K562 (cell line): Measurements from ENCODE around the gene ACER3. TPM values are rescaled to one million over a fixed set of nuclear protein-coding genes. Genes with fewer than 3 reads are reported as not detected.

Experiments used
- ATAC-seq: fragments of 200-7000 bp; cut with Tn5 transposase; 3 replicates; pipeline ENCODE4 v1.9.1; 2020; ENCODE audit warnings: moderate library complexity
- BruUV-seq: library from RNA; stranded (reverse); fragments of 400-500 nt; replicated peaks from 2 replicates; lab custom pipeline; 2021; lab: Mats Ljungman, UMichigan
- CTCF ChIA-PET: fragments of 300-600 bp; formaldehyde crosslinking; extraction: SDS; loops from one replicate; lab custom pipeline; 2021; ENCODE audit warnings: low intra/inter-chr PET ratio; lab: Yijun Ruan, JAX
- POLR2A ChIA-PET: fragments of 300-600, 350-650 bp; sonication (Branson Sonifier 250); formaldehyde crosslinking; extraction: SDS; loops from one replicate; lab custom pipeline; 2021; ENCODE audit warnings: antibody characterized with exemption, inconsistent platforms; lab: Yijun Ruan, JAX
- DNase-seq, 4 experiments: peaks; one replicate each; pipeline versions ENCODE4 v3.0.0 to v3.0.0-alpha.2; 2011 to 2018; ENCODE audit warnings: low spot score in 3 of 4, mixed read lengths in 3 of 4; ENCODE audit errors: extremely low read depth in 1 of 4
- FAIRE-seq: peaks from 2 replicates; lab custom pipeline; 2011; peaks lifted over from hg19 to GRCh38; lab: Jason Lieb, UNC
- H2AFZ ChIP-seq: 2 replicates; pipeline ENCODE4 v1.6.0; 2011; ENCODE audit warnings: low read depth, low read length, control low read depth, inconsistent platforms
- H3K27ac ChIP-seq: fragments of 200-600 bp; 3 replicates; pipeline ENCODE4 v1.8.0; 2011; ENCODE audit warnings: low read depth, mild to moderate bottlenecking, control low read depth, inconsistent platforms, low read length, moderate library complexity, mixed read lengths; ENCODE audit errors: extremely low read depth
- H3K27me3 ChIP-seq, 2 experiments: fragments of 300-600 bp in 1 of 2; 2 replicates in 1 of 2; 3 replicates in 1 of 2; pipeline versions ENCODE4 v1.6.0 to v1.8.0; 2011; ENCODE audit warnings: inconsistent platforms in 2 of 2, low read length in 2 of 2, mild to moderate bottlenecking in 1 of 2, mixed read lengths in 1 of 2, moderate library complexity in 1 of 2; ENCODE audit not compliant: control insufficient read depth in 2 of 2, insufficient read depth in 2 of 2
- H3K36me3 ChIP-seq: fragments of 300-600 bp; 3 replicates; pipeline ENCODE4 v1.8.0; 2011; ENCODE audit warnings: mild to moderate bottlenecking, low read length, inconsistent platforms; ENCODE audit not compliant: control insufficient read depth, insufficient read depth
- H3K4me1 ChIP-seq, 2 experiments: fragments of 200-600 bp in 1 of 2; replicated peaks in 1 of 2; 2 replicates in 1 of 2; 3 replicates in 1 of 2; pipeline versions ENCODE4 v1.5.1 to v1.8.0; 2011; ENCODE audit warnings: inconsistent platforms in 2 of 2, low read length in 2 of 2, mild to moderate bottlenecking in 1 of 2, mixed read lengths in 1 of 2, moderate library complexity in 1 of 2; ENCODE audit not compliant: control insufficient read depth in 2 of 2, insufficient read depth in 2 of 2
- H3K4me2 ChIP-seq: 2 replicates; pipeline ENCODE4 v1.6.1; 2011; ENCODE audit warnings: low read length, control low read depth, inconsistent platforms, mixed read lengths; ENCODE audit not compliant: insufficient read depth
- H3K4me3 ChIP-seq: fragments of 200-600 bp; sonication (generic), shearing (Covaris generic); 2 replicates; pipeline ENCODE4 v1.5.1; 2016; ENCODE audit warnings: control low read depth, inconsistent platforms
- H3K79me2 ChIP-seq: fragments of 200-600 bp; 3 replicates; pipeline ENCODE4 v1.8.0; 2011; ENCODE audit warnings: low read length, inconsistent platforms; ENCODE audit not compliant: control insufficient read depth, insufficient read depth
- H3K9ac ChIP-seq, 2 experiments: 2 replicates each; pipeline versions ENCODE4 v1.6.0 to v1.6.1; 2011; ENCODE audit warnings: low read depth in 2 of 2, low read length in 2 of 2, control low read depth in 1 of 2, inconsistent platforms in 1 of 2, mild to moderate bottlenecking in 1 of 2, mixed read lengths in 1 of 2; ENCODE audit not compliant: insufficient read depth in 1 of 2
- H3K9me1 ChIP-seq: one replicate; pipeline ENCODE4 v1.6.0; 2011; ENCODE audit warnings: inconsistent platforms, mild to moderate bottlenecking, low read length, moderate library complexity; ENCODE audit not compliant: control insufficient read depth, insufficient read depth
- H3K9me3 ChIP-seq: replicated peaks from 2 replicates; pipeline ENCODE4 v1.5.1; 2011; ENCODE audit warnings: low read depth, low read length, inconsistent platforms; ENCODE audit not compliant: control insufficient read depth, insufficient read depth
- H4K20me1 ChIP-seq: replicated peaks from 2 replicates; pipeline ENCODE4 v1.6.1; 2011; ENCODE audit warnings: low read length, inconsistent platforms, mixed read lengths; ENCODE audit not compliant: control insufficient read depth, insufficient read depth
- BDP1 ChIP-seq: IDR thresholded peaks from 3 replicates; pipeline ENCODE4 v1.6.1; 2011; ENCODE audit not compliant: insufficient read length, insufficient read depth
- CXXC5 ChIP-seq: fragments of 250-450 bp; sonication (Bioruptor Pico); IDR thresholded peaks from 2 replicates; pipeline ENCODE4 v1.8.0; 2022; ENCODE audit warnings: inconsistent platforms, mild to moderate bottlenecking, moderate library complexity
- HNRNPK ChIP-seq: fragments of 200-400 bp; formaldehyde crosslinking; IDR thresholded peaks from one replicate; pipeline ENCODE4 v1.6.1; 2018; ENCODE audit warnings: mild to moderate bottlenecking, low read depth, low read length; ENCODE audit not compliant: poor library complexity, severe bottlenecking
- RUNX1 ChIP-seq: sonication (generic); IDR thresholded peaks from 2 replicates; pipeline ENCODE4 v1.6.1; 2016; ENCODE audit warnings: antibody characterized with exemption, low read depth
- TBL1XR1 ChIP-seq, 2 experiments: IDR thresholded peaks; 2 replicates each; pipeline ENCODE4 v1.6.1; 2012; ENCODE audit warnings: improper control_type of control experiment in 2 of 2, low read length in 2 of 2, mild to moderate bottlenecking in 1 of 2
- WGBS: fragments of 100-300 bp; shearing (Covaris generic); methylation state at CpG from one replicate; pipeline ENCODE4 v1.1.6; 2016; ENCODE audit warnings: low coverage, mixed read lengths; ENCODE audit not compliant: insufficient coverage; ENCODE audit errors: missing lambda C conversion rate; 5-methylcytosine and 5-hydroxymethylcytosine counted together
- in situ Hi-C: fragments of 300-500 bp; cut with MboI; formaldehyde crosslinking; loops from 4 replicates; pipeline ENCODE4 v1.15.0; 2018; ENCODE audit warnings: inconsistent platforms, mixed read lengths
- intact Hi-C: fragments of 100-400 bp; cut with micrococcal nuclease; formaldehyde crosslinking; loops from 2 replicates; pipeline ENCODE4 v1.14.2; 2022
- polyA plus RNA-seq, 8 experiments: library from polyadenylated mRNA; depleted of rRNA in 4 of 8; stranded (reverse) in 5 of 8; unstranded in 3 of 8; fragments of >200 nt; fragmentation: Nextera tagmentation in 2 of 8; fragmentation: Illumina TruSeq in 1 of 8; extraction: Ambion mirVana in 2 of 8; extraction: Trizol in 1 of 8; gene quantifications; 2 replicates each; pipeline versions ENCODE4 v1.2.1 to v1.2.3, GENCODE V29; 2011 to 2014; ENCODE audit warnings: inconsistent platforms in 1 of 8, missing spikeins in 1 of 8
- total RNA-seq, 7 experiments: library from RNA; depleted of rRNA in 6 of 7; stranded (reverse); fragments of >200 nt in 6 of 7; fragmentation: Illumina TruSeq in 2 of 7; extraction: Trizol in 2 of 7; gene quantifications; 2 replicates each; pipeline versions ENCODE4 v1.2.1 to v1.2.3, GENCODE V29; 2011 to 2021; ENCODE audit warnings: low replicate concordance in 1 of 7

ACER3 gene
- total and polyA plus RNA-seq, 9 of the 15 experiments (the other 6 are each of a cell fraction or from before 2014, with no cell fraction given), result 2.0 to 23.8 (median 9.5) TPM

- intact Hi-C loops (no loop called here), in situ Hi-C loops (no loop called here)
- no peak overlapping the region for H3K4me3 ChIP-seq
- POLR2A ChIA-PET, result interaction anchor here (0.9 kb wide), 1 partner anchor 11 kb away, joined by 3 read pairs; no protein-coding TSS in a partner anchor
- BruUV-seq, result no TSS peak
- no peaks in the 10 kb centered on the region for H3K9me1 ChIP-seq
- DNase-seq, result no peak
- ATAC-seq, result no peak
- H3K27ac ChIP-seq, result no peak overlapping the region
- H3K9ac ChIP-seq, result no peak overlapping the region
- H2AFZ ChIP-seq, result no peak overlapping the region
- peaks cover 4 to 49% of the 10 kb centered on the region in 2 experiments; a peak in 3 of 5 replicates for H3K27me3 ChIP-seq
- CTCF ChIA-PET, result no interaction called here
- H3K36me3 ChIP-seq, result no peaks in the 10 kb centered on the region; the same call in 2 of the 3 replicates
- H3K4me2 ChIP-seq, result no peak overlapping the region
- peaks cover 19% of the 10 kb centered on the region for H4K20me1 ChIP-seq
- peaks cover 0 to 17% of the 10 kb centered on the region in 2 experiments; a peak in 3 of 5 replicates for H3K4me1 ChIP-seq
- H3K9me3 ChIP-seq, result no peaks in the 10 kb centered on the region
- 0% methylated on average over 5 of the region's 5 CpGs for WGBS
- no peaks in the 10 kb centered on the region for H3K79me2 ChIP-seq
- FAIRE-seq, result no peak
- no peak for TF ChIP-seq BDP1
- TF ChIP-seq TBL1XR1 (IDR thresholded peaks at IDR 0.05; ENCODE audit: low read length in 2 of 2), result no peak
- no peak for TF ChIP-seq HNRNPK
- no peak for TF ChIP-seq CXXC5
- TF ChIP-seq RUNX1, result no peak
Measured at GRCh38 chr11:77075425-77075905, 214.7 kb downstream of the ACER3 start.

Other genes starting within 250 kb of the ACER3 start
- 0.16 and 0.50 TPM in 2 replicates for gene LRRC32, start 190.2 kb upstream of the ACER3 start, total RNA-seq (2014; rRNA removed)
- gene LRRC32, start 190.2 kb upstream of the ACER3 start, total RNA-seq (2014; rRNA removed; fragmentation: Illumina TruSeq; extraction: Trizol), result 0.16 TPM in 1 of 2 replicates, not detected in the other
- gene LRRC32, start 190.2 kb upstream of the ACER3 start, total RNA-seq (2015; rRNA removed; fragmentation: Illumina TruSeq; extraction: Trizol), result not detected in 2 replicates
- gene LRRC32, start 190.2 kb upstream of the ACER3 start, total RNA-seq (2021), result 0.20 and 0.31 TPM in 2 replicates
- gene LRRC32, start 190.2 kb upstream of the ACER3 start, polyA plus RNA-seq (2011; rRNA removed), result 0.10 and 0.47 TPM in 2 replicates
- gene LRRC32, start 190.2 kb upstream of the ACER3 start, polyA plus RNA-seq (2014; fragmentation: Illumina TruSeq; extraction: Trizol), result 0.18 and 0.44 TPM in 2 replicates
- gene LRRC32, start 190.2 kb upstream of the ACER3 start, polyA plus RNA-seq (2014; fragmentation: Nextera tagmentation; extraction: Ambion mirVana), result not detected
- 0.08 TPM in 1 of 2 replicates, not detected in the other for gene LRRC32, start 190.2 kb upstream of the ACER3 start, polyA plus RNA-seq (2014; rRNA removed)
- 8.4 and 14.1 TPM in 2 replicates for gene TSKU, start 77.6 kb upstream of the ACER3 start, total RNA-seq (2014; rRNA removed)
- gene TSKU, start 77.6 kb upstream of the ACER3 start, total RNA-seq (2014; rRNA removed; fragmentation: Illumina TruSeq; extraction: Trizol), result 3.3 and 4.2 TPM in 2 replicates
- gene TSKU, start 77.6 kb upstream of the ACER3 start, total RNA-seq (2015; rRNA removed; fragmentation: Illumina TruSeq; extraction: Trizol), result 6.6 and 6.8 TPM in 2 replicates
- 11.9 and 14.1 TPM in 2 replicates for gene TSKU, start 77.6 kb upstream of the ACER3 start, total RNA-seq (2021)
- 10.1 and 13.8 TPM in 2 replicates for gene TSKU, start 77.6 kb upstream of the ACER3 start, polyA plus RNA-seq (2011; rRNA removed)
- gene TSKU, start 77.6 kb upstream of the ACER3 start, polyA plus RNA-seq (2014; fragmentation: Illumina TruSeq; extraction: Trizol), result 8.4 and 12.1 TPM in 2 replicates
- gene TSKU, start 77.6 kb upstream of the ACER3 start, polyA plus RNA-seq (2014; fragmentation: Nextera tagmentation; extraction: Ambion mirVana), result 1 to 10 TPM in 1 of 2 experiments, under 1 TPM in 1; 0.60 to 1.0 TPM
- 9.1 and 12.3 TPM in 2 replicates for gene TSKU, start 77.6 kb upstream of the ACER3 start, polyA plus RNA-seq (2014; rRNA removed)
- gene B3GNT6, start 173.5 kb downstream of the ACER3 start, total RNA-seq (2014; rRNA removed), result not detected in 2 replicates
- gene B3GNT6, start 173.5 kb downstream of the ACER3 start, total RNA-seq (2014; rRNA removed; fragmentation: Illumina TruSeq; extraction: Trizol), result not detected in 2 replicates
- gene B3GNT6, start 173.5 kb downstream of the ACER3 start, total RNA-seq (2015; rRNA removed; fragmentation: Illumina TruSeq; extraction: Trizol), result not detected in 2 replicates
- not detected in 2 replicates for gene B3GNT6, start 173.5 kb downstream of the ACER3 start, total RNA-seq (2021)
- gene B3GNT6, start 173.5 kb downstream of the ACER3 start, polyA plus RNA-seq (2011; rRNA removed), result 0.03 and 0.04 TPM in 2 replicates
- gene B3GNT6, start 173.5 kb downstream of the ACER3 start, polyA plus RNA-seq (2014; fragmentation: Illumina TruSeq; extraction: Trizol), result not detected in 2 replicates
- not detected for gene B3GNT6, start 173.5 kb downstream of the ACER3 start, polyA plus RNA-seq (2014; fragmentation: Nextera tagmentation; extraction: Ambion mirVana)
- gene B3GNT6, start 173.5 kb downstream of the ACER3 start, polyA plus RNA-seq (2014; rRNA removed), result not detected in 2 replicates
- 0.36 TPM in 1 of 2 replicates, not detected in the other for gene CAPN5, start 206.1 kb downstream of the ACER3 start, total RNA-seq (2014; rRNA removed)
- 0.04 TPM in 1 of 2 replicates, not detected in the other for gene CAPN5, start 206.1 kb downstream of the ACER3 start, total RNA-seq (2014; rRNA removed; fragmentation: Illumina TruSeq; extraction: Trizol)
- 0.14 TPM in 1 of 2 replicates, not detected in the other for gene CAPN5, start 206.1 kb downstream of the ACER3 start, total RNA-seq (2015; rRNA removed; fragmentation: Illumina TruSeq; extraction: Trizol)
- gene CAPN5, start 206.1 kb downstream of the ACER3 start, total RNA-seq (2021), result 0.40 and 0.44 TPM in 2 replicates
- gene CAPN5, start 206.1 kb downstream of the ACER3 start, polyA plus RNA-seq (2011; rRNA removed), result 0.43 and 1.7 TPM in 2 replicates
- 0.13 and 0.44 TPM in 2 replicates for gene CAPN5, start 206.1 kb downstream of the ACER3 start, polyA plus RNA-seq (2014; fragmentation: Illumina TruSeq; extraction: Trizol)
- gene CAPN5, start 206.1 kb downstream of the ACER3 start, polyA plus RNA-seq (2014; fragmentation: Nextera tagmentation; extraction: Ambion mirVana), result not detected
- gene CAPN5, start 206.1 kb downstream of the ACER3 start, polyA plus RNA-seq (2014; rRNA removed), result 0.05 and 0.12 TPM in 2 replicates
- not detected in 2 replicates for gene OMP, start 241.9 kb downstream of the ACER3 start, total RNA-seq (2014; rRNA removed)
- not detected in 2 replicates for gene OMP, start 241.9 kb downstream of the ACER3 start, total RNA-seq (2014; rRNA removed; fragmentation: Illumina TruSeq; extraction: Trizol)
- gene OMP, start 241.9 kb downstream of the ACER3 start, total RNA-seq (2015; rRNA removed; fragmentation: Illumina TruSeq; extraction: Trizol), result not detected in 2 replicates
- not detected in 2 replicates for gene OMP, start 241.9 kb downstream of the ACER3 start, total RNA-seq (2021)
- gene OMP, start 241.9 kb downstream of the ACER3 start, polyA plus RNA-seq (2011; rRNA removed), result not detected in 2 replicates
- gene OMP, start 241.9 kb downstream of the ACER3 start, polyA plus RNA-seq (2014; fragmentation: Illumina TruSeq; extraction: Trizol), result not detected in 2 replicates
- gene OMP, start 241.9 kb downstream of the ACER3 start, polyA plus RNA-seq (2014; fragmentation: Nextera tagmentation; extraction: Ambion mirVana), result not detected
- gene OMP, start 241.9 kb downstream of the ACER3 start, polyA plus RNA-seq (2014; rRNA removed), result not detected in 2 replicates